HG03457 (cell line): ENCODE results near the gene OR51M1.
"Not testable (repeated sequence)": the region's sequence is repeated elsewhere in the genome, so short reads cannot be mapped to it uniquely, and the experiment has no call there.

ENCODE experiments used
- ATAC-seq: cut with Tn5 transposase; IDR thresholded peaks from one replicate; pipeline ENCODE4 v1.9.1; 2021; ENCODE audit warnings: moderate number of reproducible peaks; ENCODE audit not compliant: unreplicated experiment

OR51M1 gene

GRCh38 chr11:5383576-5383975 lies at the start of gene OR51M1:
Gene OR51M1 (plus strand): TSS chr11:5383812. CDS start chr11:5389399, 5,587 bp downstream.
- no peak for ATAC-seq

- ATAC-seq = no peak
Observed at GRCh38 chr11:5335170-5335569, 48.4 kb upstream of the OR51M1 start.

GRCh38 chr11:5336331-5336730 lies 47.3 kb upstream of the OR51M1 start:
- no peak for ATAC-seq

- ATAC-seq = not testable (repeated sequence)
Observed at GRCh38 chr11:5337253-5337652, 46.4 kb upstream of the OR51M1 start.

GRCh38 chr11:5339771-5340322 lies 43.8 kb upstream of the OR51M1 start:
- peak; percentile 77 for ATAC-seq

- no peak for ATAC-seq
Observed at GRCh38 chr11:5343474-5344335, 39.9 kb upstream of the OR51M1 start, which contains the start of gene OR51B5. Gene OR51B5 (minus strand): TSS chr11:5343524. CDS start chr11:5343524, 0 bp downstream.

- ATAC-seq = no peak
Observed at GRCh38 chr11:5345831-5346230, 37.8 kb upstream of the OR51M1 start.

GRCh38 chr11:5348551-5349194 lies 34.9 kb upstream of the OR51M1 start:
- no peak for ATAC-seq

- ATAC-seq = no peak
Observed at GRCh38 chr11:5349550-5349949, 34.1 kb upstream of the OR51M1 start.

GRCh38 chr11:5351208-5351607 lies 32.4 kb upstream of the OR51M1 start, which contains the start of gene OR51B6:
Gene OR51B6 (plus strand): TSS chr11:5351508. CDS start chr11:5351508, 0 bp downstream.
- no peak for ATAC-seq

- ATAC-seq = not testable (repeated sequence)
Observed at GRCh38 chr11:5356031-5356430, 27.6 kb upstream of the OR51M1 start.

- ATAC-seq = no peak
Observed at GRCh38 chr11:5362017-5362625, 21.5 kb upstream of the OR51M1 start.

GRCh38 chr11:5363679-5364078 lies 19.9 kb upstream of the OR51M1 start:
- no peak for ATAC-seq

- no peak for ATAC-seq
Observed at GRCh38 chr11:5364214-5364613, 19.4 kb upstream of the OR51M1 start.

- not testable (repeated sequence) for ATAC-seq
Observed at GRCh38 chr11:5366365-5366764, 17.2 kb upstream of the OR51M1 start.

- no peak for ATAC-seq
Observed at GRCh38 chr11:5366856-5367255, 16.8 kb upstream of the OR51M1 start.

GRCh38 chr11:5367448-5368074 lies 16.1 kb upstream of the OR51M1 start:
- no peak for ATAC-seq

- ATAC-seq = no peak
Observed at GRCh38 chr11:5368502-5369043, 15.0 kb upstream of the OR51M1 start.

GRCh38 chr11:5369789-5370188 lies 13.8 kb upstream of the OR51M1 start:
- peak; percentile 74 for ATAC-seq

GRCh38 chr11:5380740-5381342 lies 2.8 kb upstream of the OR51M1 start:
- no peak for ATAC-seq
